HepG2 (cell line): ENCODE measurements around the gene ORC2. TPM values are rescaled to one million over a fixed set of nuclear protein-coding genes. Genes with fewer than 3 reads are reported as not detected.
A peak's percentile ranks its signal among the peaks of the same experiment; 100 is the strongest.

Source experiments
- ATF2 ChIP-seq: sonication (generic); formaldehyde crosslinking; IDR thresholded peaks from 2 replicates; pipeline ENCODE4 v1.4.0; 2020; ENCODE audit warnings: missing genetic modification reagents
- ATF7-NPFF ChIP-seq: sonication (generic); formaldehyde crosslinking; IDR thresholded peaks from 2 replicates; pipeline ENCODE4 v1.8.1; 2023; ENCODE audit warnings: mild to moderate bottlenecking, low read depth, missing genetic modification reagents, moderate library complexity
- FOXA1 ChIP-seq, 2 experiments: fragments of 450-650 bp in 1 of 2; sonication (generic) in 1 of 2; formaldehyde crosslinking in 1 of 2; IDR thresholded peaks; 2 replicates each; pipeline versions ENCODE4 v1.4.0 to v1.6.1; 2016 to 2020; ENCODE audit warnings: missing genetic modification reagents in 1 of 2
- MED8 ChIP-seq: sonication (generic); formaldehyde crosslinking; IDR thresholded peaks from 2 replicates; pipeline ENCODE4 v1.8.1; 2023; ENCODE audit warnings: mild to moderate bottlenecking, missing genetic modification reagents; ENCODE audit not compliant: insufficient replicate concordance
- NFRKB ChIP-seq: fragments of 450-650 bp; IDR thresholded peaks from 2 replicates; pipeline ENCODE4 v1.6.1; 2017
- NFYB ChIP-seq: sonication (generic); formaldehyde crosslinking; IDR thresholded peaks from 2 replicates; pipeline ENCODE4 v1.4.0; 2020; ENCODE audit warnings: missing genetic modification reagents
- RARA ChIP-seq: IDR thresholded peaks from 2 replicates; pipeline ENCODE4 v1.6.1; 2016; ENCODE audit warnings: missing genetic modification reagents, missing compliant biosample characterization
- SRSF4 ChIP-seq: fragments of 200-400 bp; formaldehyde crosslinking; IDR thresholded peaks from one replicate; pipeline ENCODE4 v1.6.1; 2018; ENCODE audit warnings: mild to moderate bottlenecking, low read depth, low read length, moderate library complexity; ENCODE audit not compliant: poor library complexity, severe bottlenecking
- YY1 ChIP-seq: IDR thresholded peaks from 2 replicates; pipeline ENCODE4 v1.6.1; 2011; ENCODE audit warnings: low read length, low read depth, moderate library complexity, mild to moderate bottlenecking; ENCODE audit not compliant: insufficient read depth, insufficient replicate concordance
- ZBTB7B ChIP-seq: sonication (generic); formaldehyde crosslinking; IDR thresholded peaks from 2 replicates; pipeline ENCODE4 v1.4.0; 2020; ENCODE audit warnings: missing genetic modification reagents
- ZFP82 ChIP-seq: sonication (generic); formaldehyde crosslinking; IDR thresholded peaks from 2 replicates; pipeline ENCODE4 v1.5.1; 2020; ENCODE audit warnings: mild to moderate bottlenecking, missing genetic modification reagents, borderline replicate concordance
- ZFP90 ChIP-seq: sonication (generic); formaldehyde crosslinking; IDR thresholded peaks from 2 replicates; pipeline ENCODE4 v1.8.0; 2022; ENCODE audit warnings: missing genetic modification reagents, mild to moderate bottlenecking, inconsistent platforms, borderline replicate concordance
- ZGPAT ChIP-seq: IDR thresholded peaks from 2 replicates; pipeline ENCODE4 v1.6.1; 2016; ENCODE audit warnings: mild to moderate bottlenecking
- ZHX1 ChIP-seq: sonication (generic); formaldehyde crosslinking; IDR thresholded peaks from 2 replicates; pipeline ENCODE4 v1.8.1; 2022; ENCODE audit warnings: low read depth, mild to moderate bottlenecking, missing genetic modification reagents
- ZNF503 ChIP-seq: sonication (generic); formaldehyde crosslinking; IDR thresholded peaks from 2 replicates; pipeline ENCODE4 v1.4.0; 2020; ENCODE audit warnings: missing genetic modification reagents
- ZNF589 ChIP-seq: sonication (generic); formaldehyde crosslinking; conservative IDR thresholded peaks from 2 replicates; pipeline ENCODE4 v1.8.0; 2022; ENCODE audit warnings: mild to moderate bottlenecking, moderate library complexity, missing genetic modification reagents
- ZNF614 ChIP-seq: IDR thresholded peaks from 2 replicates; pipeline ENCODE4 v1.6.1; 2018; ENCODE audit warnings: missing biosample characterization, missing genetic modification reagents, inconsistent platforms, borderline replicate concordance
- ZNF724P ChIP-seq: sonication (generic); formaldehyde crosslinking; IDR thresholded peaks from 2 replicates; pipeline ENCODE4 v1.8.0; 2022; ENCODE audit warnings: missing genetic modification reagents, borderline replicate concordance
- polyA plus RNA-seq, 8 experiments: library from polyadenylated mRNA; depleted of rRNA in 3 of 8; stranded (reverse) in 7 of 8; unstranded in 1 of 8; fragments of >200 nt; fragmentation: Illumina TruSeq in 4 of 8; extraction: Trizol in 4 of 8; gene quantifications; 2 replicates each; pipeline versions ENCODE4 v1.2.1 to v1.2.3, GENCODE V29; 2011 to 2016; ENCODE audit warnings: low read depth in 4 of 8, missing spikeins in 1 of 8, mixed read lengths in 1 of 8; ENCODE audit not compliant: insufficient read depth in 1 of 8
- total RNA-seq, 5 experiments: library from RNA; depleted of rRNA; stranded (reverse); fragments of >200 nt; fragmentation: Illumina TruSeq; extraction: Trizol; gene quantifications; 2 replicates each; pipeline ENCODE4 v1.2.3, GENCODE V29; 2016; ENCODE audit warnings: low read depth in 1 of 5

Gene ORC2
- total and polyA plus RNA-seq, 2 of the 13 experiments (the other 11 are each of a cell fraction or from before 2014, with no cell fraction given) = 19.3 to 73.5 TPM

GRCh38 chr2:200963124-200963917 is at the start of gene ORC2 (continued):
- TF ChIP-seq ZGPAT (CRISPR knock-in tag) (peak; percentile 92), FOXA1 (IDR thresholded peaks at IDR 0.05) (no peak), FOXA1 (CRISPR knock-in tag; IDR thresholded peaks at IDR 0.05) (peak; percentile 3), ZNF503 (CRISPR knock-in tag) (peak; percentile 76), NFRKB (no peak), MED8 (CRISPR knock-in tag) (peak; percentile 73), SRSF4 (no peak), ZNF589 (peak; percentile 94; the same call in 1 of the 2 replicates), ATF2 (CRISPR knock-in tag) (no peak), ZNF724P (CRISPR knock-in tag) (peak; percentile 93), ZNF614 (peak; percentile 51; the same call in 1 of the 2 replicates), ZFP82 (CRISPR knock-in tag) (0 out of 2 replicates have a peak, but pooled peaks have one; percentile 19), ATF7-NPFF (CRISPR knock-in tag) (peak; percentile 94), ZHX1 (CRISPR knock-in tag) (peak; percentile 33), ZBTB7B (CRISPR knock-in tag) (peak; percentile 93), ZFP90 (CRISPR knock-in tag) (peak; percentile 59; the same call in 1 of the 2 replicates), NFYB (CRISPR knock-in tag) (peak; percentile 99), RARA (CRISPR knock-in tag) (no peak), YY1 (peak; percentile 5)
